Dermis blood vessel endothelial cell (primary cell): ENCODE measurements around the gene SLAMF6. TPM values are rescaled to one million over a fixed set of nuclear protein-coding genes. Genes with fewer than 3 reads are reported as not detected.
"Not testable (repeated sequence)": the region's sequence is repeated elsewhere in the genome, so short reads cannot be mapped to it uniquely, and the experiment has no call there.

Source experiments
- DNase-seq: peaks from one replicate; pipeline ENCODE4 v3.0.0; 2010
- total RNA-seq: library from RNA; depleted of rRNA; stranded (reverse); fragments of >200 nt; gene quantifications from 2 replicates; pipeline ENCODE4 v1.2.3, GENCODE V29; 2014

The SLAMF6 gene
- total RNA-seq, 1 donor from 2014 or later = not detected

DNA sequence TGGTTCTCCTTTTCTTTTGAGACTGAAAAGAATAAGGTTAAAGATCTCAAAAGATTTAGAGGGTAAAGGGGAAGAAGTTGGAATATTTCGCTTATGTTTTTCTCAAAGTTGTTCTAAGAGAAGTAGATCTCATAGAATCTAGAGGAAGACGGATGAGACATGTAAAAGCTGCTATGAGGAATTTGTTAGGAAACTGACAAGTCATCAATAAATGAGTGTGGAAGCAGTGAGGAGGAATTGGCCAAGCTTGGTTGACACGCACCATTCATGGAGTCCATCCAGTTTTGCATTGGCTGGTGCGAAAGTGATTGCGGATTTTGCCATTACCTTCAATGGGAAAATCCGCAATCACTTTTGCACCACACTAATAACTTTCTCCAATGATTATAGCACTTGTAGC lies 20.0 kb downstream of the SLAMF6 start:
- no peak for DNase-seq

DNA sequence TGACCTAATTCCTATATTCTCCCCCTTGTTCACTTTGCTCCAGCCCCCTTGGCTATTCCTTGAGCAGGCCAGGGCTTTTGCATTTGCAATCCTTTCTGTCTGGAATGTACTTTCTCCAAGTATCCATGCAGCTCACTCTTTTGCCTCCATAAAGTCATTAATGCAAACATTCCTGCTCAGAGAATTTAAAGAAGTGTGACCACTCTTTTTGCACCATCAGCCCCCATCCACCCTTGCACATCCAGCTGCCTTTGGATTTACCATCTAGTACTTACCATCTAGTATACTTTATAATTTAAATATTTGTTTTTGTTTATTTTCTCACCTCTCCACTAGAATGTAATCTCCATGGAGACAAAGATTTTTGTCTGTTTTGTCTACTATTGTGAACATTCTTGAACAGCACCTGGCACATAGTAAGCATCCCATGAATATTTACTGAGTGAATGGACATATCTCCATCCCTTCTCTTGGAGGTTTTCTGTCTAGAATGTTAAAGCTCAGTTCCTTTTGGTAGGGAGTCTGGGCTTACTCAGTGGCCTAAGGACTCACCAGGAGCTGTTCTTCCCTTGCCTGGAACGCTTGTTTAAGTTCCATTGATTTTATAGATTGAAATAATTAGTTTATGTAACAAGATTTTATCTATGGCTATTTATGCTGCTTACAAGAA lies 22.6 kb downstream of the SLAMF6 start:
- DNase-seq = no peak

DNA sequence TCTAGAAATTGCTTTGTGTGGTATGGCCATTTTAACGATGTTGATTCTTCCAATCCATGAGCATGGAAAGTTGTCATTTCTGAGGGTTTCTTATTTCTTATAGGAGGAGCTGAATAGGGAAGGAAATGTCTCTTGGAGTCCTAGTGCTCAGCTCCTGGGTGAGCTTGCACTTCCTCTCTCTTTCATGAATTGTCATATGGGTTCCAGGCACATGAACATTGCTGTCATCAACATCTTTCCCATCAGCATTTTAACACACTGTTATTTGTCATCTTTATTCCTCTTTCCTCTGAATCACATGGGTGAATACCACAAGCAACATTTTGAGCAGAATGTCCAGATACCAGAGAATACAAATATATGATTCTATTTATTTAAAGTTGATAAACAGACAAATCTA lies 23.4 kb downstream of the SLAMF6 start:
- no peak for DNase-seq

DNA sequence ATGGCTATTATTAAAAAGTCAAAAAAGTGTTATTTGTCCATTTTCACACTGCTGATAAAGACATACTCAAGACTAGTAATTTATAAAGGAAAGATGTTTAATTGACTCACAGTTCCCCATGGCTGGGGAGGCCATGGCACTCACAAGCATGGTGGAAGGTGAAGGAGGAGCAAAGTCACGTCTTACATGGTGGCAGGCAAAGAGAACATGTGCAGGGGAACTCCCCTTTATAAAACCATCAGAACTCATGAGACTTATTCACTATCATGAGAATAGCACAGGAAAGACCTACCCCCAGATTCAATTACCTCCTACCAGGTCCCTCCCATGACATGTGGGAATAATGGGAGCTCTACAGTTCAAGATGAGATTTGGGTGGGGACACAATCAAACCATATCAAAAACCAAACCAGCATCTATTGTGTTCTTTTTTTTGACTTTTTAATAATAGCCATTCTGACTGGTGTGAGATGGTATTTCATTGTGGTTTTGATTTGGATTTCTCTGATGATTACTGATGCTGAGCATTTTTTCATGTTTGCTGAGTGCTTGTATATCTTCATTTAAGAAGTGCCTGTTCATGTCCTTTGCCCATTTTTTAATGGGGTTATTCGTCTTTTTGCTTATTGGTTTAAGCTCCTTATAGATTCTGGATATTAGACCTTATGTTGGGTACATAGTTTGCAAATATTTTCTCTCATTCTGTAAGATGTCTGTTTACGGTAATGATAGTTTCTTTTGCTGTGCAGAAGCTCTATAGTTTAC lies 24.6 kb downstream of the SLAMF6 start:
- DNase-seq = not testable (repeated sequence)

DNA sequence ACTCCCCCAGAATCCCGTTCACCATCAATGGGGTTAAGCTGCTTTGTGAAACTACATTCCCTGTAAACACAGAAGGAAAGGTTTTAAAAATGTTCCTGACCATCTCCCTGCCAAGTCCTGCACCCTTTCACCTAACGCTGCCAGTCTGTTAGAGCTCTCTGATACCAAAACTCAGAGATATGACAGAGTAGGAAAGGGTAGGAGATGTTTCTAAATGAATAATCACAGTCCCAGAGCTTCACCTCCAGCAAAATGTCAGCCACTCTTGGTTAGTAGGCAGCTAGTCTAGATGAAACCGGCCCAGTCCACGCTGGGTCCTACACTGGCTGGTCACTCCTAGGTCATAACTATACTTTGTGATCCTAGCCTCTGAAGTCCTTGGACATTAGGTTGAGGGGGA lies 26.7 kb downstream of the SLAMF6 start:
- no peak for DNase-seq

DNA sequence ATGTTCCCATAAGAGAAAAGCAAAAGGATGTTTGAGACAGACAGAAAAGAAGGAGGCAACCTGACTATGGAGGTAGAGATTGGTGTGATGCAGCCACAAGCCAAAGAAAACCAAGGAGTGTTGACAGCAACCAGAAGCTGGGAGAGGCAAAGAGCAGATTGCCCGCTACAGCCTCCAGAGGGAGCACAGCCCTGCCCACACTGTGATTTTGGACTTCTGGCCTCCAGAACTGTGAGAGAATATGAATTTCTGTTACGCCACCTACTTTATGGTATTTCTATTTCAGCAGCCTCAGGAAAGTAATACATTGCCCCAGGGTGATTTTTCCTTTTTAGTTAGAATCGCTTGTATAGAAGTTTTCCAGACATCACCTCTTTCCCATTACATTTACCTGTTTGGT lies 28.4 kb downstream of the SLAMF6 start:
- DNase-seq = no peak

DNA sequence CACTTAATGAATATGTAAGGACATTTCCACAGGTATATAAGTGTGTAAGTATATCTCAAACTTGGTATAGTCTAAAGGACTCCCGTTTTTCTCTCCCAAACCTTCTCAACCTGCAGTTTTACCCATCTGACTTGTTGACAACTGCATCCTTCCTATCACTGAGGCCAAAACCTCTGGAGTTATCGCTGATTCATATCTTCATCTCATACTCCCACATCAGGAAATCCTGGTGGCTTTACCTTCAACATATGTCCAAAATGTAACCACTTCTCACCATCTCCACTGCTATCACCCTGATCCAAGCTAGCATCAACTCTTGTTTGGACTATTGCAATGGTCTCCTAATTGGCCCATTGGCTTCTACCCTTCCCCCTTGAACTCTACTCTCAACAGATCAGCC lies 30.4 kb downstream of the SLAMF6 start:
- no peak for DNase-seq

DNA sequence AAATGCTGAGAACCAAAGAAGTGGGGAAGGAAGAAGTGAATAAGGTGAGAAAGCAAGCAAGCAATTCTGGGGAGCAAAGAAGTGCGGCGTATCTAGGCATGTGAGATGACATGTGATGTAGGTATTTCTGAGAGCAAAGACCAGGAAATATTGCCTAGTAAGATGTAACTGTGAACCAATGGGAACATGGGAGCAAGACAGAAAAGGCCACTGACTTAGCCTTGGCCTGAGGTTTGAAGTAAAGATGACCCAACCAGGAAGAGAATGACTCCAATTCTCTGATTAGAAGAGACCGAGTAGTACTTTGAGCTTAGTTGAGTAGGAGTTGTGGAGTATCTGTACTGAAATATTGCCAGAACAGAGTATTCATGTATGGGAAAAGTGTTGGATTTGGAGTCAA lies 31.1 kb downstream of the SLAMF6 start:
- no peak for DNase-seq

DNA sequence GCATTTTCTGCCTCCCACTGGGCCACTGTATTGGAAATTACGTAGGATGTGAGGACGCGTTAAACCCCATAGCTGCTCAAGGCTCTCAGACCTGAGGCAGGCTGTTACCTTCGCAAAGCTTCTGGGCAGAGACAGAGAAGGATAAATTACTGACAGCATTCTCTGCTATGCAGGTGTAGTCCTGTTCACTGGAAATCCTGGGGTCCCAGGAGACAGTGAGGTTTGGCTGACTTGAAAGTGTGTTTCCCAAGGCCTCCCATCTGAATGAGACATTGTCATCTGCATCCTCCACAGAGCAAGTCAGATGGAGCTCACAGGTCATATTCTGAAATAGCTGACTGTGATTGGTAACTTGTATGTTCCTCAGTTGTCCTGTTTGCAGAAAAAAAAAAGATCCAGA lies 32.0 kb downstream of the SLAMF6 start:
- no peak for DNase-seq

DNA sequence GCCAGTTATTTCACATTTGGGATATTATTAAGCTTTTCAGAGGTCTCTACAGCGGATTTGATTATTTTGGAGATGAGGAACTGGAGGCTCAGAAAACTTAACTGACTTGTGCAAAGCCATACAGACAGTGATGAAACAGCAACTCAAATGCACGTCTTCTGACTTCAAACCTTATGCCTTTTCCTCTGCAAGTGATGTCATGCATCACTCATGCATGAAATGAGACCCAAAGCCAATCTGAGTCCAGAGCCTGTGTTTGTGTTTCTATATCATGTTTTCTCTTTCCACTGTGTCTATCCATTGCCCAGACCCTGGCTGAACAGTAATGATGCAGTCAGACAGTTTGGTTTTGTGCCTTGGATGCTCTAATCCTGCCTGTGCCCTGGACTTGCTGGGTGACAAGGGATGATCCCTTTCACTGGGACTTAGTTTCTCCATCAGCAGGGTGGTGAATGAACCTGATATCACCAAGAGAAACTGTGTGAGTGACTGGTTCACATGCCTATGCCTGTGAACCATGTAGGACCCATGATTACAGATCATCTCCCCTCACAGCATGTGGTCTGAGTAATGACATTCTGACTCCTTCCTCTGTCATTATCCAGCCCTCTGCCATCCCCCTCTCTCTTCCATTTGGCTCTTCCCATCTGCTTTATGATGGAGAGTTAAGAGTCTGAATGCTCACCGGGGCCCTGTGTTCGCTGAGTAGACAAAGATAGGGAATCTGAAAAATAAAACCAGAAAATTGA lies 33.4 kb downstream of the SLAMF6 start:
- no peak for DNase-seq

DNA sequence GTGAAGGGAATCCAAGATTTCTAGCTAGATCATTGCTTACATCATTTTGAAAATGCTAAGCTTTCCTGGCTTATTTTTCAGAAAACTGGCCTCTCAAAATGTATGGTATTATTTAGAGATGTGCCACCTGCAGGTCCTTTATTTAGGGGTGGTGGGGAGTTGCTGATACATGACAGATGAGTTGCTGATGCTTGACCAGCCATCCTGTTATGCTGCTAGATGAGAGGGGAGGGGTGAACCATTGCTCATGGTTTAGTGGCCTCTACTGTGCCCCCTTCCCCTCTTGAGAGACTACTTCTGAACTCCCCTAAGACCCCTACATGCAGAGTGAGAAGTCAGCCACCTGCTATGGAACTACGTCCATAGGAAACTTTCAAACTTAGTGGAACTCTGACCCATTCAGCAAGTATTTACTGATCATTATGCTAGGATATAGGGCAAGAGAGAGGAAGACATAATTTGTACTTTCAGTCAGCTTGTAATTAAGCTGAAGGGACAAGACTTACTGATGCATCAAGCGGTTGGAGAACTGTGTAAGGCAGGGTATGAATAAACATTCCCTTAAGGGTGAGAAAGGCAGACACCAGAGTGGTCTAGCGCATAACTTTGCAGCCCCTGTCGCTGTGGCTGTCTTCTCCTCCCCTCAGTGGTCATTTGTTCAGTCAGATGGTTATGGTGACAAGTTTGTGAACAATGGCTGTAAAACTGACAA lies 34.6 kb downstream of the SLAMF6 start:
- no peak for DNase-seq

DNA sequence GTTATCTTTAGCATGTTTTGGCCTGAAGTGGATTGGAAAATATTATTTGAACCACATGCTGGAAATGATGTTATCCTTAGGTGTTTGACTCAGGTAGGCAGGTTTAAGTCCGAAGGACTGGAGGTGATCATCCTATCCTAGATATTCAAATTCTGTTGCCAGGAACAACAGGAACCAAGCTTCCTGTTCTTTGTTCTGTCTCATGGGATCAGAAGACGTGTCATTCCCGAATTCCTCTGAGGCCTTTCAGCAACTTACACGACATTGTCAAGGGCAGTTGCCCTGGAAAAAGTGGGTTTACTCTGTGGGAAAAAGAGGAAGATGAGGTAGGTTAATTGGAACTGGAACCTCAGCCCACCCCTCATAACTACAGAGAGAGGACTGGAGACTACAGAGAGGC lies 36.6 kb downstream of the SLAMF6 start:
- DNase-seq = no peak

DNA sequence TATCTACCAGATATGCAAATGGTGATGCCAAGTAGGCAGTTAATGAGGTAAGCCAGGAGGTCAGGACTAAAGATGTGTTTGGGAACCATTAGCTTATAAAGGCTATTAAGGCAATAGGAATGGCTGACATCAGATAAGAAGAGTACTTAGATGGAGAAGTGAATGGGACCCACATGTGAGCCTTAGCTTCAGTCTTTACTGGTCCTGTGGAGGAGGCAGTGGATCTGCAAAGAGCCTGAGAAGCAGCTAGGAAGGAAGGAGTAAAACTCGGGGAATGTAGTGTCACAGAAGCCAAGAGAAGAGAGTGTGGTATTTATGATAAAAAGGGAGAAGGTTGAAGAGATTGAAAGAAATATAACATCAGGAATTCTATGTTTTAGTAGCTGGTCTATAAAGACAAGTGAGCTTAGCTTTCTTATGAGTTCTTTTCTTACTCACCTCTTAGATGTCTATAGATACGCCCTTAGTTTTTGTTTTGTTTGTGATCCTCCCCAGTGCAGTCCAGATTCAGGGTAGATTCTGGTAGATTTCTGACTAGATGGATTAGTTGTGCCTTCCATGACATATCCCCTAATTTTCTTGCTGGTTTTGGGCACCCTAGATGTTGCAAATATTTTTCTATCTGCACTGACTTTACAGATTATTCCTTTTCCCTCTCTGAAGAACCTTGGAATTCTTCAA lies 39.4 kb downstream of the SLAMF6 start:
- no peak for DNase-seq

DNA sequence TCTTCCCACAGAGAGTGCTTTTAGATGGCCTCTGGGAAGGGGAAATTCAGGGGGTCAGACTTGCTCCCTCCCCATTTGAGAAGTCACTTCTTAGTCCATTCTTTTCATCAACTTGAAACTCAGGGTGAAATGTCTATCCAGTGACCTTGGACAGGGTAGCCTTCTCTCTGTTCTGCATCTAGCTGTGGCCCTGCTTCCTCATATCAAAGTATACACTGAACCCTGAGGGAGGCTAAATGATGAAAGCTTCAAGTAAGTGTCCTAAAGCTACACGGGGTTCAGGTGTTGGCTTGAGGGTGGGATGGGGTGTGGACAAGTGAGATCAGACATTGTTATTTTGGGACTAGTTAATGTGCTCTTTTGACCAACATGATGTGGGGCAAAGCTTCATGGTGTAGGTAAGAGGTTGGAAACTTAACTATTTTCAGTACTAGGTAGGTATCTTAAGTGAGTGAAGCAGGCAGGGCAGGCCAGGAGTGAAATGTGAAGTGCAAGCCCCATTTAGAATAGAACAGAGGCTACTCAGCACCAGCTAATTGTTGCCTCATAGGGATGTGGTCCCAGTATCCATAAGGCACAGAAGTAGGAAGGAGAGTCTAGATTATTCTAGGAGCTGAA lies 41.0 kb downstream of the SLAMF6 start:
- DNase-seq = no peak

DNA sequence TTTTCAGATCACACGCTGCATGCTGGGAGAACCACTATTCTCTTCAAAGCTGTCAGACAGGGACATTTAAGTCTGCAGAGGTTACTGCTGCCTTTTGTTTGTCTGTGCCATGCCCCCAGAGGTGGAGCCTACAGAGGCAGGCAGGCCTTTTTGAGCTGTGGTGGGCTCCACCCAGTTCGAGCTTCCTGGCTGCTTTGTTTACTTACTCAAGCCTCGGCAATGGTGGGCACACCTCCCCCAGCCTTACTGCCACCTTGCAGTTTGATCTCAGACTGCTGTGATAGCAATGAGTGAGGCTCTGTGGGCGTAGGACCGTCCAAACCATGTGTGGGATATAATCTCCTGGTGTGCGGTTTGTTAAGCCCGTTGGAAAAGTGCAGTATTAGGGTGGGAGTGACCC lies 42.3 kb downstream of the SLAMF6 start:
- DNase-seq = not testable (repeated sequence)

DNA sequence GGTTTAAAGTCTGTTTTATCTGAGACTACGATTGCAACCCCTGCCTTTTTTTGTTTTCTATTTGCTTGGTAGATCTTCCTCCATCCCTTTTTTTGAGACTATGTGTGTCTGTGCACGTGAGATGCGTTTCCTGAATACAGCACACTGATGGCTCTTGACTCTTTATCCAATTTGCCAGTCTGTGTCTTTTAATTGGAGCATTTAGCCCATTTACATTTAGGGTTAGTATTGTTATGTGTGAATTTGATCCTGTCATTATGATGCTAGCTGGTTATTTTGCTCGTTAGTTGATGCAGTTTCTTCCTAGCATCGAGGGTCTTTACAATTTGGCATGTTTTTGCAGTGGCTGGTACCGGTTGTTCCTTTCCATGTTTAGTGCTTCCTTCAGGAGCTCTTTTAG lies 44.0 kb downstream of the SLAMF6 start:
- DNase-seq = not testable (repeated sequence)

DNA sequence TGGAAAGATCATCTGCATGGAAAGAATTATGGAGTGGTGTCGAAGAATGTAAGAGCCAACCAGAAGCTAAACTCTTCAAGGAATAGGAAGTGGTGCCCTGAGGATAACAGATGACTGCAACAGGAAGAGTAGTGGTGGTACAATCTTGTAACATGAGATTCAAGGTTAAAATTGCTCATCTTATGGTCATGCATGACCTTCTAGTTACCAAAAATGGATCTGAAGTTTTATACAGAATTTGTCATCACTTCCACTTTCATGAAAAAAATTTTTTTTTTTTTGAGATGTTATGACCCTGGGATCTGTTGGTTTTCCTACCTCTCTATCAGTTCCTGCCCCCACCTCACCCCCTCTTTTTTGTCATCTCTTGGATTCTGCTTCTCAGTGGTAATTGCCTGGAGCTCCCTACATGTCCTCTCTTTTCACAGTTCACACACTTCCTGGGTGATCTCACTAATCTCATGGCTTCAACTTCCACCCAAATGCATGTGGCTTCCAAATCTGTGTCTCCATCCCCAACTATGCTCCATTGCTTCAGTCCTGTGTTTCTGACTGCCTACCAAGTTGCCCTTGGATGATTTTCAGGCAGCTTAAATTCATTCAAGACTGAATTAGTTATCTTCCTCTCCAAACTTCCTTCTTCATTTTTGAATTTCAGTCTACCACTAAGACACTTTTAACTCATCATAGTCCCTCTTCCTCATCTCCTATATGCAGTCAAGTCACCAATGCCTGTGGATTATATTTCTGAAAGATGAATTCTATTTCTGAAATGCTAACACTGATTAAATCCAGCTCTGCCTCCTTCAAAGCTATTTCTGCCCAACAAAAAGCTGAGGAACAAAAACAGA lies 48.4 kb downstream of the SLAMF6 start:
- DNase-seq = no peak

DNA sequence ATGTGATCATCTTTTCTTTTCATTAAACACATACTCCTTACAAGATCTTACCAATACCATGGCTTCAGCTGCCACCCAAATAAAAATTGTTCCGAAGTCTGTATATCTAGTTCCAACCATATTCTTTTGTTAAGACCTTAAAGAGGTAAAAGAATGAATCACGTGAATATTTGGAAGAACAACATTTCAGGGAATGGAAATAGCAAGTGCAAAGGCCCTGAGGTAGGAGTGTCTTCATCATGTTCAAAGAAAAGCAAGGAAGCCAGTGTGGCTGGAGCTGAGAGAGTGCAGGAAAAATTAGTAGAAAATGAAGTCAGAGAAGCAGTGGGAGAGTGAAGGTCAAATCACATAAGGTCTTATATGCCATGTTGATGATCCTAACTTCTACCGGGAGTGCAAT lies 50.9 kb downstream of the SLAMF6 start:
- DNase-seq = no peak

DNA sequence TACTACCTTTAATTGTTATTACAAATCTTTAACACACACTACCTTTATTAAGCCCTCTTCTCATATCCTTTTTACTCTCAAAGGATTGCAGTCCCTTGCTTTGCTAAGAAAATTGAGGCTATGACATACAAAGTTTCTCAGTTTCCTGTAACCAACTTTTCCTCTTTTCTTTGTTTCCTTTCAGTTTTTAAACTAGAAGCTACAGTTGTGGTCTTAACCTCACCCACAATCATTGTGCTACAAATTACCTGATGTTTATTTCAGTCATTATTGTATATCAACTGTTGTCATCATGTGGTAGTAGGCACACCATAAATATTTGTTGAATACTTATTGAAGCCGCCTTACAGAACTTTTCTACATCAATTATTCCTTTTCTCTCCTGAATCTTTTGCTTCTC lies 51.8 kb downstream of the SLAMF6 start:
- no peak for DNase-seq

DNA sequence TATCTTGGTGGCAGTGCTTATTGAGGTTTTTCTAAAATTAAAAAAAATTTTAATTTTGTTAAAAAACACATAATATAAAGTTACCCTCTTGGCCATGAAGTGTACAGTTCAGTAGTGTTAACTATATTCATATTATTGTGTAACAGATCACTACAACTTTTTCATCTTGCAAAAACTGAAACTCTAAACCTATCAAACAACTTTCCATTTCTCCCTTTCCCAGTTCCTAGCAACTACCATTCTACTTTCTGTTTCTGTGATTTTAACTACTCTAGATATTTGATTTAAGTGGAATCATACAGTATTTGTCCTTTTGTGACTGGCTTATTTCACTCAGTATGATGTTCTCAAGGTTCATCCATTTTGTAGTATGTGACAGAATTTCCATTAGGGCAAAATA lies 55.5 kb downstream of the SLAMF6 start:
- DNase-seq = no peak

DNA sequence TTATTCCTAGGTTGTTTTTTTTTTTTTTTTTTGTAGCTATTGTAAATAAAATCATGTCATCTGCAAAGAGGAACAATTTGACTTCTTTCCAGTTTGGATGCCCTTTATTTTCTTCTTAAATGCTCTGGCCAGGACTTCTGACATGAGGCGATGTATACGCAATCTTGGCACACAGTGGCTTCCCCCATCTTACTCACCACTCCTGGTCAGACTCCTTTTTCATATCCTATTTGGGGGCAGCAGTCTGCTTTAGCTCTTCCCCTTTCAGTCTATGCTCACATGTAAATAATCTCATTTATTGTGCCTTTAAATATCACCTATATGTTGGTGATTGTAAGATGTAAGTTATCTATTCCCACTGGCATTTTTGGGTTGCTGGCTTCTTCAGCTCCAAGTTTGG lies 56.1 kb downstream of the SLAMF6 start:
- no peak for DNase-seq
